ENCODE results near the gene TGFBR1.

TGFBR1 gene

DNA sequence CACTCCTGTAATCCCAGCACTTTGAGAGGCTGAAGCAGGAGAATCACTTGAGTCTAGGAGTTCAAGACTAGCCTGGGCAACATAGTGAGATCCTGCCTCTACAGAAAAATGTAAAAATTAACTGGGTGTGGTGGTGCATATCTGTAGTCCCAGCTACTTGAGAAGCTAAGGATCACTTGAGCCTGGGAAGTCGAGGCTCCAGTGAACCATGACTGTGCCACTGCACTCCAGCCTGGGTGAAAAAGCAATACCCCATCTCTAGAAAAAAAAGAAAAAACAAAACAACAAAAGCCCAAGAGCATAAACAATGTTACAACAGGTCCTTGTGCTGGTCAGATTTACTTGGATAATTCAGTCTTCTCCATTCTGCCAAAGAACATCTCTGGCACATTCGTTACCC, 44.3 kb upstream of the TGFBR1 start:
- no peak overlapping the region for H3K4me2 ChIP-seq (ENCODE audit: low read depth, low read length, poor library complexity, severe bottlenecking)
- no peaks in the 10 kb centered on the region for H3K27me3 ChIP-seq (ENCODE audit: insufficient read depth, low read length, poor library complexity, severe bottlenecking)
- no peak overlapping the region for H3K9ac ChIP-seq (ENCODE audit: low read depth, low read length, poor library complexity, severe bottlenecking)
- H3K4me1 ChIP-seq (ENCODE audit: insufficient read depth, low read length, poor library complexity, severe bottlenecking) = peaks cover 85% of the 10 kb centered on the region
- no peaks in the 10 kb centered on the region for H3K9me3 ChIP-seq (ENCODE audit: insufficient read depth, low read depth, low read length)
- no peaks in the 10 kb centered on the region for H3K79me2 ChIP-seq (ENCODE audit: insufficient read depth, low read length)
- H3K4me3 ChIP-seq (ENCODE audit: low read length, poor library complexity, severe bottlenecking) = no peak overlapping the region
- no peaks in the 10 kb centered on the region for H3K9me2 ChIP-seq (replicated peaks; ENCODE audit: low read depth, low read length)
- H4K20me1 ChIP-seq (ENCODE audit: insufficient read depth, low read length, poor library complexity, severe bottlenecking) = no peaks in the 10 kb centered on the region
- H2AFZ ChIP-seq (ENCODE audit: low read length) = no peak overlapping the region
- no peaks in the 10 kb centered on the region for H3K36me3 ChIP-seq (ENCODE audit: insufficient read depth, low read length)
- H3F3A ChIP-seq (ENCODE audit: low read depth) = peaks cover 20% of the 10 kb centered on the region
- TF ChIP-seq, protein P1, sequence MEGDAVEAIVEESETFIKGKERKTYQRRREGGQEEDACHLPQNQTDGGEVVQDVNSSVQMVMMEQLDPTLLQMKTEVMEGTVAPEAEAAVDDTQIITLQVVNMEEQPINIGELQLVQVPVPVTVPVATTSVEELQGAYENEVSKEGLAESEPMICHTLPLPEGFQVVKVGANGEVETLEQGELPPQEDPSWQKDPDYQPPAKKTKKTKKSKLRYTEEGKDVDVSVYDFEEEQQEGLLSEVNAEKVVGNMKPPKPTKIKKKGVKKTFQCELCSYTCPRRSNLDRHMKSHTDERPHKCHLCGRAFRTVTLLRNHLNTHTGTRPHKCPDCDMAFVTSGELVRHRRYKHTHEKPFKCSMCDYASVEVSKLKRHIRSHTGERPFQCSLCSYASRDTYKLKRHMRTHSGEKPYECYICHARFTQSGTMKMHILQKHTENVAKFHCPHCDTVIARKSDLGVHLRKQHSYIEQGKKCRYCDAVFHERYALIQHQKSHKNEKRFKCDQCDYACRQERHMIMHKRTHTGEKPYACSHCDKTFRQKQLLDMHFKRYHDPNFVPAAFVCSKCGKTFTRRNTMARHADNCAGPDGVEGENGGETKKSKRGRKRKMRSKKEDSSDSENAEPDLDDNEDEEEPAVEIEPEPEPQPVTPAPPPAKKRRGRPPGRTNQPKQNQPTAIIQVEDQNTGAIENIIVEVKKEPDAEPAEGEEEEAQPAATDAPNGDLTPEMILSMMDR (conservative IDR thresholded peaks at IDR 0.05; ENCODE audit: low read length) = no peak
- TF ChIP-seq EZH2phosphoT487 (IDR thresholded peaks at IDR 0.05; ENCODE audit: borderline replicate concordance) = no peak

DNA sequence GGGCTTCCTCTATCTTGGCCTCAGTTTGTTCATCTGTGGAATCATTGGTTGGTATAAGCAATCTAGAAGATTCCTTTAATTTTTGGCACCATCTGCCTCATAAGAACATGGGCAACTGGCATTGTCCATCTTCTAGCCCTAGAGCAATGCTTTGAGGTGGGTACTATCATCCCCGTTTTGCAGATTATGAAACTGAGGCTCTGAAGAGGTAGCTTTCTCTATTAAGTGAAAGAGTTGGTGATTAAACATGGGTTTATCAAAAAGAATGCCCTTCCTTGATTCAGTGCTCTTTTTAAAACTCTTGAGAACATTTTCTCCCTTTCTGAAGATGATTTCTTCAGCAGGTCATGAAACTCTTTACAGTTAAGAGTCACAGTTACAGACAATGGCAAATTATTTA, 42.4 kb upstream of the TGFBR1 start:
- TF ChIP-seq, protein P1 (conservative IDR thresholded peaks at IDR 0.05; ENCODE audit: low read length) = no peak
- no peak for TF ChIP-seq EZH2phosphoT487 (IDR thresholded peaks at IDR 0.05; ENCODE audit: borderline replicate concordance)
- no peaks in the 10 kb centered on the region for H3K79me2 ChIP-seq (ENCODE audit: insufficient read depth, low read length)
- peaks cover 67% of the 10 kb centered on the region for H3K4me1 ChIP-seq (ENCODE audit: insufficient read depth, low read length, poor library complexity, severe bottlenecking)
- no peak overlapping the region for H3K4me2 ChIP-seq (ENCODE audit: low read depth, low read length, poor library complexity, severe bottlenecking)
- H4K20me1 ChIP-seq (ENCODE audit: insufficient read depth, low read length, poor library complexity, severe bottlenecking) = no peaks in the 10 kb centered on the region
- H3K4me3 ChIP-seq (ENCODE audit: low read length, poor library complexity, severe bottlenecking) = no peak overlapping the region
- H3K9ac ChIP-seq (ENCODE audit: low read depth, low read length, poor library complexity, severe bottlenecking) = no peak overlapping the region
- H3K27me3 ChIP-seq (ENCODE audit: insufficient read depth, low read length, poor library complexity, severe bottlenecking) = no peaks in the 10 kb centered on the region
- no peaks in the 10 kb centered on the region for H3K36me3 ChIP-seq (ENCODE audit: insufficient read depth, low read length)
- peaks cover 17% of the 10 kb centered on the region for H3F3A ChIP-seq (ENCODE audit: low read depth)
- H3K9me2 ChIP-seq (replicated peaks; ENCODE audit: low read depth, low read length) = no peaks in the 10 kb centered on the region
- no peak overlapping the region for H2AFZ ChIP-seq (ENCODE audit: low read length)
- H3K9me3 ChIP-seq (ENCODE audit: insufficient read depth, low read depth, low read length) = no peaks in the 10 kb centered on the region

DNA sequence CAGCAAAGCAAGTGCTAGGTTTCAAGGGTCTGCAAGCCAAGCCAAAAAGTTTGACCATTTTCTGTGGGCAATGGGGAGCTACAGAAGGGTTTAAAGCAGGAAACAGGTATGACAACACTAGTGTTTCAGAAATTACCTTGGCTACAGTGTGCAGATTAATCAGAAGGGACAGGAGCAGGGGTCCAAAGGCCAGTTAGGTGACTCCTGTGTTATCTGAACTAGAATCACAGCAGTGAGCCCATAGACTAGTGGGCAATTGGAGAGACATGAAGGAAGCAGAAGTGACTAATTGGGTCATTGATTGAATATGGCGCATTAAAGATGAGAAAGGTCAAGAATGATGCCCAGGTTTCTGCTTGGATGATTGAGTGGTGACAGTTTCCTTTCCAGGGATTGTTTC, 41.4 kb upstream of the TGFBR1 start:
- H2AFZ ChIP-seq (ENCODE audit: low read length) = no peak overlapping the region
- no peaks in the 10 kb centered on the region for H3K9me2 ChIP-seq (replicated peaks; ENCODE audit: low read depth, low read length)
- peaks cover 61% of the 10 kb centered on the region for H3K4me1 ChIP-seq (ENCODE audit: insufficient read depth, low read length, poor library complexity, severe bottlenecking)
- no peaks in the 10 kb centered on the region for H3K9me3 ChIP-seq (ENCODE audit: insufficient read depth, low read depth, low read length)
- H3K9ac ChIP-seq (ENCODE audit: low read depth, low read length, poor library complexity, severe bottlenecking) = no peak overlapping the region
- no peak for TF ChIP-seq EZH2phosphoT487 (IDR thresholded peaks at IDR 0.05; ENCODE audit: borderline replicate concordance)
- TF ChIP-seq, protein P1 (conservative IDR thresholded peaks at IDR 0.05; ENCODE audit: low read length) = no peak
- no peaks in the 10 kb centered on the region for H4K20me1 ChIP-seq (ENCODE audit: insufficient read depth, low read length, poor library complexity, severe bottlenecking)
- H3K4me3 ChIP-seq (ENCODE audit: low read length, poor library complexity, severe bottlenecking) = no peak overlapping the region
- H3K27me3 ChIP-seq (ENCODE audit: insufficient read depth, low read length, poor library complexity, severe bottlenecking) = no peaks in the 10 kb centered on the region
- H3K36me3 ChIP-seq (ENCODE audit: insufficient read depth, low read length) = no peaks in the 10 kb centered on the region
- no peaks in the 10 kb centered on the region for H3K79me2 ChIP-seq (ENCODE audit: insufficient read depth, low read length)
- peaks cover 12% of the 10 kb centered on the region; the same call in 1 of the 2 replicates for H3F3A ChIP-seq (ENCODE audit: low read depth)
- no peak overlapping the region for H3K4me2 ChIP-seq (ENCODE audit: low read depth, low read length, poor library complexity, severe bottlenecking)

Data from Loucy (cell line).